COLO829 (cell line): ENCODE results near the gene ZNF511.
A peak's percentile ranks its signal among the peaks of the same experiment; 100 is the strongest.

Experiments
- DNase-seq: peaks from one replicate; pipeline ENCODE4 v3.0.0; 2012; ENCODE audit warnings: low spot score

ZNF511 gene

DNA sequence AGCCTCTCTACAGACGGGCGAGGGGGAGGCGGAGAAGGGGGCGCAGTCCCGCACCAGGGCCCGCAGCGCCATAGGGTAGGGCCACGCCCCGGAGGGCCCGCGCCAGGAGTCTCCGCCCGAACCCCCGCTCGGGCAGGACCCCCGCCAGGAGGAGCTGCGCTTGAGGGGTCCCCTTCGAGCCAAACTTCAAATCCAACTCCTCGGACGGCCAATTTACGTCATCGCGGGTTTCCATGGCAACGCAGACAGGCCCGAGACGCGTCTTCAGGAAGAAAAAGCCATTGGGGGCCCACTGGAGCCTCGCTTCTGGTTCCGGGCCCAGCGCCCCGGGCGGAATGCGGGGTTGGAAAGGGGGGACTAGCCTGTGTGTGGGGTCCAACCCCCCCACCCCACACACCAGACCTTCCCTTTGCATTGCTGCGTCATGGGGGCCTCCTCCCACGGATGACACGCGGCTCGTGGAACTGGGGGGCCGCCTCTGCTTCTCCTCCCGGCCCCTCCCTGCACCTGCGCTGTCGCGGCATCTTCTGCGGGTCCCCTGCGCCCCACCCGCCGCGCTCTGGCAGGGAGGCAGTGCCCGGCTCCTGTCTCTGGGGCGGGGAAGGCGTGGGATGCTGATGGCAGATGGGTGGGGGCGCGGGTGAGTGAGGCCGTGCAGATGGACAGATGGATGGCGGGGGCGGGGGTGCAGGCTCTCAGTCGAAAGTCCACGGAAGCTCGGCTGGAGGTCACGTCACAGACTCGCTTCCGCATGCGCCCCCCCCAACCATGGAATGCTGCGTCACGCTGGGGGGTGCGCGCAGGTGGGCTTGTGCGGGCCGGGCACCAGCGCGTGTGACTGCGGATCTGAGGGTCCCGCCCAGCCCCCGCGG lies 26.8 kb downstream of the ZNF511 start:
- DNase-seq: peak; percentile 38

DNA sequence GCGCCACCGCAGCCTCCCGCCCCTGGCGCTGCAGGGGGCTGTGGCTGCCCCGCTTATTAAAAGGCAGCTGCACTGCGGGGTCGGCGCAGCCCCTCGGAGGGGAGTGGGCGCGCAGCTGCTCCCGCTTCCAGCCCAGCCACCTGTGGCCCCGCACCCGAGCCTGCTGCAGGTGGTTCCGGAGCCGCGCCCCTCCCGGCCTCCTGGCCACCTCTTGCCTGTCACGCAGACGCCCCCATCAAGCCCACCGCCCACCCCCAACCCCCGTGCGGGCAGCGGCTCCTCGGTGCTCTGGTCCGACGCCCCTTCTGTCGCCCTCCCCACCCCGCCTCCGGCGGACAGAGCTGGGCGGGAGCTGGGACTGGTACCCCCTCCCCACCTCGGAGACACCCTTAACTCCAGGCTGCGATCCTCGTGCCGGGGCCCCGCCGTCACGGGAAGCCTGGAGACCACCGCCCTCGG lies 27.4 kb downstream of the ZNF511 start:
- DNase-seq: no peak

- no peak for DNase-seq
Observed at GRCh38 chr10:133336577-133337369, 28.1 kb downstream of the ZNF511 start, which contains the start of gene CALY. TSS of gene CALY (minus strand) at chr10:133336896. CDS start at chr10:133328989, 7,907 bp downstream.

DNA sequence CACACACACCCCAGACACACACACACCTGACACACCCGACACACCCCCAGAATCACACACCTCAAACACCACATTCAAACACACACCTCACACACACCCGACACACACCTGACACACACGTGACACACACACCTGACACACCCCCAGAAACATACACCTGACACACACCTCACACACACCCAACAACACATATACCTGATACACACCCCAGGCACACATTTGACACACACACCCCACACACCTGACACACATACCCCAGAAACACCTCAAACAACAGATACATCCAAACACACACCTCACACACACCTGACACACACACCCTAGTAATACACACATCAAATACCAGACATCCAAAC lies 28.6 kb downstream of the ZNF511 start:
- no peak for DNase-seq

DNA sequence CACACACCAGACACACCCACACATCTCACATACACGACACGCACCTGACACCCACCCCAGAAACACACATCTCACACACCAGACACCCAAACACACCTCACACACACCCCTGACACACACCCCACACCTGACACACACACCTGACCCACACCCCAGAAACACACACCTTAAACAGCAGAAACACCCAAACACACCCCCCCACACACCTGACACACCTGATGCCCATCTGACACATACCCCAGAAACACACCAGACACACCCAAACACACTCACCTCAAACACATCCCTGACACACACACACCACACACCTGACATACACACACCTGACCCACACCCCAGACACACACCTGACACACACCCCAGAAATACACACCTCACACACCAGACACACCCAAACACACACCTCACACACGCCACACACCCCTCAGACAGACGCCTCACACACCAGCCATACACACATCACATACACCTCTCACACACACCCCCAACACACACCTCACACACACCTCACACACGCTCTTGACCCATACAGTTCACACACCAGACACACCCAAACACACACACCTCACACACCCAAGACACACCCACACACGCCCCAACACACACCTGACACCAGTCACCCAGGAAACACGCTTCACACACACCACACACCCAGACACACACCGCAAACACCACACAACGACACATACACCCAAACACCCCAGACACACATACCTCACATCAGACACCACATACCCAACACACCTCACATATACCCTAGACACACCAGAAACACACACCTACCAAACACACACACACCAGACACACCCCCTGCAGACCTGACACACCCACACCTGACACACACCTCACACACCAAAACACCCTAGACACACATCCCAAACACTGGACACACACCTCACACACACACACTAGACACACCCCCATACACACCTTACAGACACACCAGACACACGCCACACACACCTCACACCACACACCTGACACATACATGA lies 29.7 kb downstream of the ZNF511 start:
- no peak for DNase-seq

- no peak for DNase-seq
Observed at GRCh38 chr10:133339708-133340380, 31.1 kb downstream of the ZNF511 start.

DNA sequence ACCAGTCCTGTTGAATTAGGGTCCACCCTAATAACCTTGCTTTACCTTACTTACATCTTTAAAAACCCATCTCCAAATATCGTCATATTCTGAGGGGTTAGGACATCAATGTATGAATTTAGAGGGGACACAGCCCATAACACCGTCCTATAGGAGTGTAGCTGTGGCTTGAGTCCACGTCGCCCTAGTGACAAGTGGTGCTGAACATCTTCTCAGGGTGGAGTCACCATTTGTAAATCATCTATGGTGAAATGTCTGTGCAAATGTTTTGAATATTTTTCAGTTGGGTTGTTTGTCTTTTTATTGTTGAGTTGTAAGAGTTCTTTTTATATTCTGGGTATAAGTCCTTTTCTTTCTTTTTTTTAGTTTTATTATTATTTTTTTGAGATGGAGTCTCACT lies 33.3 kb downstream of the ZNF511 start:
- DNase-seq: no peak

DNA sequence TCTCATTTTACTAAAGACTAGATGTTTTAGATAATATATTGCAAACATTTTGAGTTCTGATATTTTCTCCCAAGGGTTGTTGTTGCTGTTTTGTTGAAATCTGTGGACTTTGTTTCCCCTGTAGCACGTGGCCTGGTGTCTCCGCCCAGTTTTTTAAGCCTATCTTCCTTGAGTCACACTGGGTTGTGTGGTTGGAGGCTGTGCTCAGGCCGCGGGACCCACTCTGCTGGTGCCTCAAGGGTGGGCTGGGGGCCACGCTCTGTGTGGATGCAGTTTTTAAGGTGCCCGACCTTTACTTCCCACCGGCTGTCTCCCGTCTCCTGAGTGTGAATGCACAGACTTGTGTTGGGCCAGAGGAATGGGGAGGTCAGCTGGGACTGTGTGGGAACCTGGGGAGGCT lies 34.2 kb downstream of the ZNF511 start:
- no peak for DNase-seq

- no peak for DNase-seq
Observed at GRCh38 chr10:133343558-133343957, 34.8 kb downstream of the ZNF511 start.

DNA sequence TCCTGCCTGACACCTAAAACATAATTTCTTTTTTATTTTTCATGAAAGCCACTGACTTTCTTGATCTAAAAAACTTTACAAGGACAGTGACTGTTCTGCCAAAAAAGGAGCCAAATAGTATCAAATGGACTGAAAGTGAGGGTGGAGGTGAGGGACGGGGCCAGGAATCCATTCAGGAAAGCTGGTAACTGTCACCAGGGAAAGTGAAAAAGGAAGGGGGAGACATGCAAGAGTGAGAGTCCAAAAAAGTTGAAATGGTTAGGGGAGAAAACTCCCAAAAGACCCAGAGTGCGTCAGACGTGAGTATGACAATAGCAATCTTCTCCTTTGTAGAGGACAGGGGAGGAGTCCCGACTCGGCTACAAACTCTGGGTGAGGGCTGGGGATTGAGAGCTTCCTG lies 35.5 kb downstream of the ZNF511 start:
- no peak for DNase-seq

- DNase-seq: no peak
Observed at GRCh38 chr10:133346413-133346812, 37.7 kb downstream of the ZNF511 start.

DNA sequence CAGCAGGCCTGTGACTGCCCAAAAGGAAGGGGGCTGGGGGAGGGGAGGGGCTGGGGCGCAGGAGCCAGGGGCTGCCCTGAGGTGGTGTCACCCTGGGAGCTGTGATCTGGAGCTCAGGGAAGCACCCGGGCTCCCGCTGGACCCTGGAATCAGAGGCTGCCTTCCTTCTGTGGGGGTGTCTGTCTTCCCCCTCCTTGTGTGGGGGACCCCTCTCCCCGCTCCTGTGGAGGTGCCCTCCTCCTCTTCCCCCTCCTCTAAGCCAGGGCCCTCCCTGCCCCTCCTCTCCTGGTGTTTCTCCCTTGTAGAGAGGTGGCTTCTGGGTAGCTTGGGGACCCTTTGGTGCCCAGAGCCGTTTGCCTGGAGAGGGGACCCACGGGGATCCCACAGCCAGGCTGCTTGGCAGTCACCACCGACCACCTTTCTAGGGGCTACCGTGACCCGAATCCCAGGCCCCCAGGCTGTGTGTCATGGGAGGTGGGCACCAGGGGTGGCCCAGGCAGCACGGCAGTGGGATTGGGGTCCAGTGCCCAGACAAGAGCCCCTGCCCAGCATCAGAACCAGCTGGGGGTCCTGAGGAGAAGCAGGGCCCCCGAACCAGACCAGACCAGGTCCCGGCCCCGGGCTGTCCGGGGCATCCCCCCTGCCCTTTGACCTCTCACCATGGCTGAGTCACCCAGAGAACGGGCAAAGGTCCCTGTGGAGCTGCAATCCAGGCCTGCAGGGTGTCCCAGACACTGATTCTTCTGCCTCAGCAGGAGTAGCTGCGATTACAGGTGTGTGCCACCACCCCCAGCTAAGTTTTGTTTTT lies 39.2 kb downstream of the ZNF511 start:
- no peak for DNase-seq

DNA sequence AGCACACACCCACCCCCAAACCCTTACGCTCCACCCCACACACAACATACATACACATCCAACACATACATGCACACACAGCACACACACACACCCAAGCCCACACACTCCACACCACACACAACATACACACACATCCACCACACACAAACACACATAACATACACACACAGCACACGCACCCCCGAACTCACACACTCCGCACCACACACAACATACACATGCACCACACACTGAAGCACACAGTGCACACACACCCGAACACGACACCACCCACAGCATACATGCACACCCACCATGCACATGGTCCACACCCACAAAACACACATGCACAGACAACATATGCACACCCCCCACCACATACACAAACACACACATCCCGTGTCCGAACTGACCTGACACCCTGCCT lies 40.5 kb downstream of the ZNF511 start:
- DNase-seq: no peak

GRCh38 chr10:133349577-133350011 lies 40.9 kb downstream of the ZNF511 start:
- DNase-seq: no peak

DNA sequence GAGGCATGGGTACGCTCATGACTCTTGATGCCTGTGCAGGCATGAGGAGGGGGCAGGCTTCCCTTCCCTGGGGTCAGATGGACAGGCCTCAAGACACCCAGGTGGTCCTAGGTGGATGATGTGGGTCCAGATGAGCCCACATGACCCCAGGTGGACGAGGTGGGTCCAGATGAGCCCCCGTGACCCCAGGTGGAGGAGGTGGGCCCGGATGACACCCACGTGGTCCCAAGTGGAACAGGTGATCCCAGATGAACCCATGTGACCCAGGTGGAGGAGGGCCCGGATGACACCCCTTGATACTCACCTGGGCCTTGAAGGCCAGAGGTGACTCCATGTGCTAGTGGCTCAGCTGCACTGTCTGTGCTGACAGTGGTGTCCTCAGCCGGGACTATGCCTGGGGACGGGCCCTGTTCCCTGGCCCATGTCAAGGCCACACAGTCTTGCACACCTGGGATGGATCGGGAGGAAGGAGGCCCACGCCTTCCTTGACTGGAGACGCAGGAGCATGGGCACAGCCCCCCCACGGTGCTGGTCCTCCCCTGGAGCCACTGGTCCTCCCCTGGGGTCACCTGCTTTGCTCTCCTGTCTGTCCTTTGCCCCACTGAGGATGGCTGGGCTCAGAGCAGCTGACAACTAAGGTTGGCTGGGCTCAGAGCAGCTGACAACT lies 41.7 kb downstream of the ZNF511 start:
- no peak for DNase-seq

GRCh38 chr10:133350950-133351329 lies 42.2 kb downstream of the ZNF511 start:
- DNase-seq: no peak

- no peak for DNase-seq
Observed at GRCh38 chr10:133351408-133352318, 42.9 kb downstream of the ZNF511 start.

GRCh38 chr10:133353202-133353959 lies 44.7 kb downstream of the ZNF511 start:
- no peak for DNase-seq
